ENCODE results near the gene PACSIN1. TPM values are rescaled to one million over a fixed set of nuclear protein-coding genes. Genes with fewer than 3 reads are reported as not detected.

PACSIN1 gene
- total and polyA plus RNA-seq, 7 donors, result 0.36 to 1.9 (median 0.68) TPM; not detected in 2

DNA sequence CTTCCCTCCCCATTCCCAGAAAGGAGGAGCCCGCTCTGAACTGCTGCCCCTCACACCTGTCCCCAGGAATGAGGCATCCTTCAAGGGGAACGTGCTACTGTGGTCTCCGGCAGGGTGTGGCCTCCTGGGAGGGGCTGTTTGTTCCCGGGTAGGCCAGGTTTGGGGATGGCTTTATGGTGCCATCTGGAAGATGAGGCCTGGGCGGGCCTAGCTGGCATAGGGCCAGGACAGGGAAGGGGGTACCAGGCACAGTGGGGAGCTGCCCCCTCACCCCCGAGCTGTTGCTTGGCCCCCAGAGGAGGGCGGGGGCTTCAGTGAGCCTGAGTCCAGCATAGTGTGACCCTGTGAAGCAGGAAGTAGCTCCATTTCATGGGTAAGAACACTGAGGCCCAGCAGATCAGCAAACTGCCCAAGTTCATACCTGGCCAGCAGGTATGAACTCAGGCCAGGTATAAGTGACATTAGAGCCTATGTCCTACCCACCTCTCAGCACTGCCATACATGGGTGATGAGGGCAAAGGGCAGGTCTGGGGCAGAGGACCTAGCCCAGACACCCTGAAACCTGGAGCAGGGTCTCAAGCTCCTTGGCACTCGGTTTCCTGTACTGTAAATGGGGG is 107.8 kb downstream of the PACSIN1 start:
- TF ChIP-seq EP300 (IDR thresholded peaks at IDR 0.05) (no peak), POLR2A (IDR thresholded peaks at IDR 0.05) (no peak), CTCF (IDR thresholded peaks at IDR 0.05) (no peak), POLR2AphosphoS5 (IDR thresholded peaks at IDR 0.05) (no peak)
- intact Hi-C loops (cut with DNase I), result no loop called here
- no peak for DNase-seq
- H3K4me3 ChIP-seq, result no peak overlapping the region
- H3K27ac ChIP-seq, result no peak overlapping the region
- peaks cover 0 to 30% (median 12%) of the 10 kb centered on the region in 3 donors for H3K27me3 ChIP-seq
- no peaks in the 10 kb centered on the region for H3K36me3 ChIP-seq
- no peaks in the 10 kb centered on the region for H3K4me1 ChIP-seq
- 25 to 63% methylated on average over 8 of the region's 8 CpGs for WGBS, 2 donors
- H3K9me3 ChIP-seq, result no peaks in the 10 kb centered on the region

- no peaks in the 10 kb centered on the region for H3K36me3 ChIP-seq
- no peaks in the 10 kb centered on the region for H3K4me1 ChIP-seq
- no peak overlapping the region for H3K4me3 ChIP-seq
- no peaks in the 10 kb centered on the region for H3K9me3 ChIP-seq
- intact Hi-C loops (cut with DNase I), result no loop called here
- 74 to 83% methylated on average over 10 of the region's 10 CpGs for WGBS, 2 donors
- H3K27me3 ChIP-seq, result peaks cover 0 to 19% (median 1%) of the 10 kb centered on the region in 3 donors
- H3K27ac ChIP-seq, result no peak overlapping the region
- DNase-seq, result no peak
- no peak for TF ChIP-seq POLR2AphosphoS5 (IDR thresholded peaks at IDR 0.05)
- no peak for TF ChIP-seq EP300 (IDR thresholded peaks at IDR 0.05)
- TF ChIP-seq CTCF (IDR thresholded peaks at IDR 0.05), result no peak
- no peak for TF ChIP-seq POLR2A (IDR thresholded peaks at IDR 0.05)
These were observed 108.9 kb downstream of the PACSIN1 start for GRCh38 chr6:34574647-34575293.

- no peak overlapping the region for H3K27ac ChIP-seq
- WGBS, 2 donors, result 77 to 78% methylated on average over 3 of the region's 3 CpGs
- H3K4me3 ChIP-seq, result no peak overlapping the region
- TF ChIP-seq CTCF (IDR thresholded peaks at IDR 0.05) (no peak), EP300 (IDR thresholded peaks at IDR 0.05) (no peak), POLR2AphosphoS5 (IDR thresholded peaks at IDR 0.05) (no peak)
- no peaks in the 10 kb centered on the region for H3K9me3 ChIP-seq
- no peak for DNase-seq
- intact Hi-C loops (cut with DNase I), result no loop called here
- H3K36me3 ChIP-seq, result no peaks in the 10 kb centered on the region
- H3K4me1 ChIP-seq, result no peaks in the 10 kb centered on the region
- H3K27me3 ChIP-seq, result peaks cover 0 to 16% (median 0%) of the 10 kb centered on the region in 3 donors
These were observed 109.5 kb downstream of the PACSIN1 start for GRCh38 chr6:34575326-34575725.

DNA sequence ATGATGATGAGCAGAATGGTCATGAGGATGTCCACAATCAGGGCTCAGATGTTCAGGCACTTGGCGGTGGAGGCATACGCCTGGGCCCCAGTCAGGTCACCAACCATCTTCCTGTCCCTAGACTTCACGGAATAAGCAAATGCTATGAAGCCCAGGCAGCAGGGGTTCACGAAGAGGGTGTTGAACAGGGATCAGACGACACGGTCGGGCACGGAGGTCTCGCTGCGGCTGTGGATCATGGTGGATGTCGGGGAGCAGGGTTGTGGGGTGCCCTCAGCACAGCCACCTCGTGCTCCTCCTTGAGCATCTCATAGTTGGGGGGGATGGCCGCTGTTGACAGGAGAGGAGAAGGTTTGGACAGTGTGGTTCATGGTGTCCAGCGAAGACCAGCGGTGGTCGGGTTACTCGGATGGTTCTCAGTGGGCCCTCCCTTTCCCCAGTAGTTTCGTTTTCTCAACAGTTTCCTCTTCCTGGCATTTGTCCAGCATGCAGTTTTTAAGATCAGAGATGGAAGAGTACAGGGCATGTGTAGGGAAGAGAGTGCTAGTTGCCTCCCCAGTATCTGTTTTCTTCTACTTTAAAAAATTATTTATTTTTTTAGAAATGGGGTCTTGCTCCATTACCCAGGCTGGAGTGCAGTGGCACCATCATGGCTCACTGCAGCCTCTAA is 110.5 kb downstream of the PACSIN1 start:
- Histone ChIP-seq H3K9me3 (no peaks in the 10 kb centered on the region), H3K27ac (no peak overlapping the region), H3K4me3 (no peak overlapping the region), H3K36me3 (no peaks in the 10 kb centered on the region), H3K27me3 (peaks cover 0 to 13% (median 0%) of the 10 kb centered on the region in 3 donors), H3K4me1 (no peaks in the 10 kb centered on the region)
- intact Hi-C loops (cut with DNase I), result no loop called here
- WGBS, 2 donors, result 82 to 83% methylated on average over 18 of the region's 18 CpGs
- no peak for DNase-seq
- TF ChIP-seq EP300 (IDR thresholded peaks at IDR 0.05) (no peak), POLR2A (IDR thresholded peaks at IDR 0.05) (no peak), POLR2AphosphoS5 (IDR thresholded peaks at IDR 0.05) (no peak), CTCF (IDR thresholded peaks at IDR 0.05) (no peak)
